Adipocyte (in vitro differentiated cells): ENCODE data around the gene PDE4B.

Experiments used
- DNase-seq: peaks from one replicate; pipeline ENCODE4 v3.0.0-alpha.2; 2015; ENCODE audit warnings: low read depth
- H3K27me3 ChIP-seq: replicated peaks from 2 replicates; pipeline ENCODE4 v1.7.0; 2013; ENCODE audit warnings: mild to moderate bottlenecking, low read length, moderate library complexity; ENCODE audit not compliant: control insufficient read depth, insufficient read depth
- H3K36me3 ChIP-seq: 2 replicates; pipeline ENCODE4 v1.7.0; 2013; ENCODE audit warnings: low read length, mild to moderate bottlenecking, moderate library complexity; ENCODE audit not compliant: control insufficient read depth, insufficient read depth, severe bottlenecking
- H3K4me1 ChIP-seq: 2 replicates; pipeline ENCODE4 v1.7.0; 2013; ENCODE audit warnings: mild to moderate bottlenecking, low read length, moderate library complexity; ENCODE audit not compliant: control insufficient read depth, insufficient read depth
- H3K4me3 ChIP-seq: 2 replicates; pipeline ENCODE4 v1.7.0; 2013; ENCODE audit warnings: mild to moderate bottlenecking, low read length, moderate library complexity
- H3K9ac ChIP-seq: 2 replicates; pipeline ENCODE4 v1.7.0; 2013; ENCODE audit warnings: mild to moderate bottlenecking, low read length, moderate library complexity
- H3K9me3 ChIP-seq: 2 replicates; pipeline ENCODE4 v1.7.0; 2013; ENCODE audit warnings: mild to moderate bottlenecking, low read length, moderate library complexity; ENCODE audit not compliant: control insufficient read depth

The PDE4B gene

DNA sequence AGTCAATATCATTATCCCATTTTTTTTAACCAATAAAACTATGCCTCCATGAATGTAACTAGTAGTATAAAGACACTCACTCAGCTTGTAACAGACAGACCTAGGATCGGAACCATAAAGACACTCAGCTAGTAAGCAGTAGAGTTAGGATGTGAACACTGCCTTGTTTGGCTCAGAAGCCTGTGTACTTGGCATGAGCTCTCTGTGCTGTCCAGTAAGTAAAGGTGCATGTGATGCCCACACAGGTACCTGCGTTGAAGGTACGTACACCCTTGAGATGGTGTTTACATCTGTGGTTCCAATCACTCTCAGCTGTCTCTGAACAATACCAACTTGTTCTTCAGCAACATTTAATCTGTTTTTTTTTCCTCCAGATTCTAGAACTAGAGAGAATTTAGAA lies 489.1 kb downstream of the PDE4B start:
- H3K4me3 ChIP-seq: no peak overlapping the region
- no peak for DNase-seq
- H3K9me3 ChIP-seq: no peaks in the 10 kb centered on the region

DNA sequence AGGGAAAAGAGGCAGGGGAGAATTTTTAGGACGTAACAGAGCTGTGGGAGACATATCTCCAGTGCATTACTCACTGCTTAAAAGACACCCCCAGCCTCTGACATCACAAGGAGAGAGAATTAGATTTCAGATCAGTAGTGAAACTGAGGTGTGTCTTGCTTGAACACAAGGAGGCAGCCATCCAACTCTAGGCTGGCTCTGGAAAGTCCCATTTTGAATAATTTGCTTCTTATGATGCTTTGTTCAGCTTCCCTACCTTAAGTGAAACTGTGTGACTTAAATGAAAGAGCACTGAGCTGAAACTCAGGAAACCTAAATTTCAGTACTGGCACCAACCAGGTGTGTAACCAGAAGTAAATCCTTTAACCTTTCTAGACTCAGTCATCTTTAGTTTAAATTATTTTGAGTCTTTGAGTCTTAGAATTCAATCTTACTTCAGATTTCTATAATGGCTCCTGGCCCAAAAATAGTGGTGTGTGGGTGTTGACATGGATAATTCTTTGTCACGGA lies 489.7 kb downstream of the PDE4B start:
- Histone ChIP-seq H3K9ac (peak overlapping the region; percentile 16), H3K9me3 (no peaks in the 10 kb centered on the region), H3K4me1 (peaks cover 16% of the 10 kb centered on the region), H3K4me3 (no peak overlapping the region), H3K36me3 (no peaks in the 10 kb centered on the region), H3K27me3 (no peaks in the 10 kb centered on the region)
- peak; percentile 71 for DNase-seq

More for the DNA sequence above, 489.1 kb downstream of the PDE4B start:
- Histone ChIP-seq H3K9ac (no peak overlapping the region), H3K27me3 (no peaks in the 10 kb centered on the region), H3K36me3 (no peaks in the 10 kb centered on the region), H3K4me1 (peaks cover 16% of the 10 kb centered on the region)

DNA sequence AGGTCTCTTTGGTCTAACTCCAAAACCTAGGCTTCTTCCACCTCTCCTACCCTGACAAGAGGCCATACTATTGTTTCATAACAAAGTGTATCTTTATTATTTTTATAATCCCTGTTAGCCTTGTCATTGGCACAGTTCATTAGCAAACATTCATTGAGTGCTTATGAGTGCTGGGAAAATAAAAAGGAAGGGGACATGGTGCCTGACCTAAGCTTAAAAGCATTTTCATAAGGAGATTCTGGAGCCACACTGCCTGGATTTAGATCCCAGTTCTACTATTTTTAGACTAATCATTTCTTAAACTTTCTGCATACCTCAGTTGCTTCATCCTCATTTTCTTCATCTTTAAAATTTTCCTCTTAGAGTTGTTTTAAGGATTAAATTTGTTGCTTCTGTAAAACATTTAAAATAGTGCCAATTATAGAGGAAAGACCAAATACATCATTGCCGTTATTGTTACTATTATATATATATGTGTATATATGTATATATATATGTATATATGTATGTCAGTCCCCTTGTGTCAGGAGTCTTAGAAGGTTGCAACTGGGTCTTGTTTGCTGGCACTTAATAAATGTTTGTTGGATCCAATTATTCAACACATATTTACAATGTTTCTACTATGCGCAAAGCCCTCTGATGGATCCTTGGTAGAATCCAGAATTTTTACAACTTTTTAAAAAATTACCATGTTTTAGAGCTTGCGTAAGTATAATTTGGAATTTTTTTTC lies 490.4 kb downstream of the PDE4B start:
- peak overlapping the region; percentile 16 for H3K9ac ChIP-seq

DNA sequence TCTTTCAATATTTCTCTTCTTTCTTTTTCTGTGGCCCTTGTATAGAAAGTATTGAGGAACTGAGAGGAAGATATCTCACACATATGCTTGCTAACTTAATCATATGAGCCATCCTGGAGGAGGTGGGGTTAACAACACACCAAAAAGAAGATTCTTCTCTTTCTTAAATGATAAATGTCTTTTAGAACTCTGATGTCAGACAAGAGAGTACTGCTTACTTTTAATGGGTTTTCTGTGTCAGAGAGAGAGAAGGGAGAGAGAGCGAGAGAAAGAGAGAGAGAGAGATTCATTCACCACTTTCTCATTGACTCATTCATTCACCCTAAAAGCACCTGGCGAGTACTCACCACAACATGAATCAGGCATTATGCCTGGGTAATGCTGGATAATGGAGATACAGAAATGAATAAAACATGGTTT lies 490.9 kb downstream of the PDE4B start:
- no peak for DNase-seq
- H3K36me3 ChIP-seq: no peaks in the 10 kb centered on the region
- H3K9me3 ChIP-seq: no peaks in the 10 kb centered on the region
- H3K4me3 ChIP-seq: no peak overlapping the region
- peaks cover 16% of the 10 kb centered on the region for H3K4me1 ChIP-seq
- no peaks in the 10 kb centered on the region for H3K27me3 ChIP-seq
- no peak overlapping the region for H3K9ac ChIP-seq

More for the DNA sequence above, 490.4 kb downstream of the PDE4B start:
- Histone ChIP-seq H3K36me3 (no peaks in the 10 kb centered on the region), H3K9me3 (no peaks in the 10 kb centered on the region), H3K4me3 (no peak overlapping the region), H3K4me1 (peaks cover 16% of the 10 kb centered on the region), H3K27me3 (no peaks in the 10 kb centered on the region)
- DNase-seq: no peak

DNA sequence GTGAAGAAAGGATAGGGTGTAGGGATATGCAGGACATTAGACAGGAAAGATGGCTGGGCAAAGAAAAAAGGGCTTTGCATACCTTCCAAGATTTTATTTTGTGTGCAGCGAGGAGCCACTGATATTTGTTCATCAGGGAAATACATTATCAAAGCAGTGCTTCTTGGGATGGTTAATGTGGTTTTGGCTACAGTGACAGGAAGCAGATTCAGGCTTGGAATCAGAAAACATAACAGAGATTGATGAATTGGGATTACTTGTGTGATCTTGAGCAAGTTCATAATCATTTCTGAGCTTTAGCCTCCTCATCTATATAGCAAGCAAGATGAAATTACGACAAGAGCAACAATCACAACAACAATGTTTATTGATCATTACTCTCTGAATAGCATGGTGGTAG lies 492.1 kb downstream of the PDE4B start:
- no peak overlapping the region for H3K4me3 ChIP-seq
- H3K4me1 ChIP-seq: peaks cover 16% of the 10 kb centered on the region
- no peaks in the 10 kb centered on the region for H3K9me3 ChIP-seq
- H3K36me3 ChIP-seq: no peaks in the 10 kb centered on the region
- no peaks in the 10 kb centered on the region for H3K27me3 ChIP-seq
- H3K9ac ChIP-seq: no peak overlapping the region
- no peak for DNase-seq

DNA sequence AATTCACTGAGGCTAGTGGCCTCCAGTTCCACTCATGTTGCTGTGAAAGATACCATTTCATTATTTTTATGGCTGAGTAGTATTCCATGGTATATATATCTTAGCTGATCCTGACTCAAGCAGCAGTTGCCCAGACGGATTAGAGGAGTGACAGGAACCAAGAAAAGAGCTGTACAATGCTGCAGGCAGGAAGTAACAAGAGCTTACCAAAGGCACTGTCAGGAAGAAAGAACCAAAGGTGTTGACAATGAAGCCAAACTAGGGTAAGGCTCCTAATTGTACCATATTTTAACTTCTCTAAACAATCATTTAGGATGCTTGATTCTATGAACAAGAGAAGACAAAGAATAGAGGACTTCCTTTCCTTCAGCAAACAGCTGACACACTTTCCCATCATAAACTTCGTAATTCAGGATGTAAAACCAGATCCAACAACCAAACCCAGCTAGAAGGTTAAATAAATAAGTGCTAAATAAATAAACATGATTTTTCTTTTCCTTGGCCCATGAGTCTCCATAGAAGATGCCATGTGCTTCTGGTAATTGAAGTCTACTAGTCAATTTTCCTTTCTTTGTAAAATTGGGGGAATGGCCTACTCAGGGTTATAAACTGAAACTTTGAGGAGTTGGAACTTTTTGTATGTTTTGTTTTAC lies 493.0 kb downstream of the PDE4B start:
- Histone ChIP-seq H3K36me3 (no peaks in the 10 kb centered on the region), H3K27me3 (no peaks in the 10 kb centered on the region), H3K4me3 (no peak overlapping the region), H3K9me3 (no peaks in the 10 kb centered on the region), H3K4me1 (peaks cover 16% of the 10 kb centered on the region), H3K9ac (no peak overlapping the region)
- no peak for DNase-seq

DNA sequence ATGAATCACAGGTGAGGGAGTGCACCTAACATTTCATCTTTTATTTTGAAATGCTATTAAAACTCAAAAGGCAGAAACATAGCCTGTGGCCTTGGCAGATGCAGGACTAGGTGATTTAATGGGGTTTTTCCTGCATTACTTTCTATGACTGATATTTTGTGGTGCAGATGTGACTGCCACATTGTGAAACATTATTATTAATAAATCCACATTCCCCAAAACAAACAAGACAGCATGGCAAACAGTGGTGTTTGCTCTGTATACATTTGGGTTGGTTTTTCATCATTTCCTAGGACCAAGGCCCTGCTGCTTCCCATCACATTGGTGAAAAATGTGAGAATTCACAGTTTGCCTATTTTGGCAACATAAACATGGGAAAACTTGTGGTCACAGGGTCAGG lies 493.6 kb downstream of the PDE4B start:
- Histone ChIP-seq H3K9ac (no peak overlapping the region), H3K4me1 (peaks cover 16% of the 10 kb centered on the region), H3K4me3 (no peak overlapping the region), H3K9me3 (no peaks in the 10 kb centered on the region), H3K36me3 (no peaks in the 10 kb centered on the region), H3K27me3 (no peaks in the 10 kb centered on the region)
- no peak for DNase-seq

DNA sequence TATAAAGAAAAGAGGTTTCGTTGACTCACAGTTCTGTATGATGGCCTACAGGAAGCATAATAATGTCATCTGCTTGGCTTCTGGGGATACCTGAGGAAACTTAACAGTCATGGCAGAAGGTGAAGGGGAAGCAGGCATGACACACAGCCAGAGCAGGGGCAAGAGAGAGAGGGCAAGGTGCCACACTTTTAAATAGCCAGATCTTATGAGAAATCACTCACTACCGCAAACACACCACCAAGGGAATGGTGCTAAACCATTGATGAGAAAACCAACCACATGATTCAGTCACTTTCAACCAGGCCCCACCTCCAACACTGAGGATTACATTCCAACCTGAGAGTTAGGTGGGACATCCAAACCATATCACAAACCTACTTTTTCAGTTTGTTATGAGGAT lies 495.4 kb downstream of the PDE4B start:
- Histone ChIP-seq H3K4me3 (no peak overlapping the region), H3K9ac (no peak overlapping the region), H3K27me3 (no peaks in the 10 kb centered on the region), H3K4me1 (peaks cover 7% of the 10 kb centered on the region), H3K36me3 (no peaks in the 10 kb centered on the region), H3K9me3 (no peaks in the 10 kb centered on the region)
- DNase-seq: no peak

DNA sequence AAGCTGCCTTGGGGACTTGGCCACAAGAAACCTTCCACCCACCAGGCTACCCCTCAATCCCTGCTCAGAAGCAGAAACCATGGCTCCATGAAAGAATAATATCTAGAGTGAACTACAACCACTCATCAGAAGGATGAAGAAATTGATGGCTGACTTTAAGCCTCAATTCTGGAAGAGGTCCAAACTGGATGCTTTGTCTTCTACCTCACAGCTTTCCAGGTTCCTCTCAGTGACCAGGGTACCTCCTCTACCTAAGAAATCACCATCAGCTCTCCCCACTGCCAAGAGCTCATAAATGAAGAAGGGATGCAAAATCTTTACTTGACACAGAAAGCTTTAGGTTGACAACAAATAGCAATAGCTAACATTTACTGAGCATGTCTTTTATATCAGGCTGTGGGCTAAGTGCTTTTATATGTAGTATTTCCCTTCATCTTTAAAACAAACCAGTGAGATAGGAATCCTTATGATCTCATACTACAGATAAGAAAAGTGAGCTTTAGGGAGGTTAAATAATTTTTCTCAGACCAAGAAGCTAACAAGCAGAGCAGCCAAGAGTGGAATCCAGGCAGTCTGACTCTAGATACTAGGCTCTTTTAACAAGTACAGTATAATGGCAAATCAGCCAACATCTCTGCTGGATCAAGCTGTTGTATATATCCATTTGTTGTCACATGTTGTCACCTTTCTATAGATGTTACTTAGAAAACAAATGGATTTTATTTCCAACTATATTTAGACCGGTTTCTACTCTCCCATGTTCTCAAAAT lies 498.3 kb downstream of the PDE4B start:
- Histone ChIP-seq H3K4me1 (peaks cover 20% of the 10 kb centered on the region), H3K9me3 (no peaks in the 10 kb centered on the region), H3K27me3 (no peaks in the 10 kb centered on the region), H3K9ac (no peak overlapping the region), H3K36me3 (no peaks in the 10 kb centered on the region), H3K4me3 (no peak overlapping the region)
- no peak for DNase-seq

DNA sequence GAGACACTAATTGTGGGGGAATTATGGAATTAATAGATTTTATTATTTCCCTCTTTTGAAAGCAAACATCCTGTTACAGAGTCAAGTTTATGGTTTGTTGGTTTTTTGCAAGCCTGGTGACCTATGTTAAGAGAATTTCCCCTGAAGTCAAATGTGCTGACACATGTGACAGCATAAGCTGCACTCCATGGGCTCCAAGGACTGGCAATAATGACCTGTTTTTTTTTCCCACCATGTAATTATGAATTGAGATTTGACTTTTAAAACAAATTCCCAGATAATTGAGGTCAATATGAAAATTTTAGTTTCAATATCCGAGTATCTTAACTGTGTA lies 498.8 kb downstream of the PDE4B start:
- H3K4me3 ChIP-seq: no peak overlapping the region
- H3K36me3 ChIP-seq: no peaks in the 10 kb centered on the region
- H3K9me3 ChIP-seq: no peaks in the 10 kb centered on the region
- DNase-seq: no peak
- H3K4me1 ChIP-seq: peaks cover 25% of the 10 kb centered on the region
- H3K27me3 ChIP-seq: no peaks in the 10 kb centered on the region
- no peak overlapping the region for H3K9ac ChIP-seq

DNA sequence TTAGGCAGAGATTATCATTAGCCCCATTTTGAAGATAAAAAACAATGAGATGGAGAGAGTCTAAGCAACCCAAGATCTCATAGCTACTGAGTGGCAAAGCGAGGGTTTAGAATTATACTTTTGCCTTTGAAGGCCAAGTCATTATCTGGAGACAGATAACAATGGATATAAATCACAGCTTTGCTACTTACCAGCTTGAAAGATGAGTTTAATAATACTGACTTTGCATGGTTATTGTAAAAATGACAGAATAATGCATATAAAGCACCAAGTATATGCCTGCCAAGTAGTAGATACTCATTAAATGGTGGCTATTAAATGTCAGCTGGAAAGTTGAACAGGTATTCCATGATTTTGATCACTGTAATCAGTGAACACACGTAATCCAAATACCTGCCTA lies 499.6 kb downstream of the PDE4B start:
- H3K9me3 ChIP-seq: no peaks in the 10 kb centered on the region
- H3K4me3 ChIP-seq: no peak overlapping the region
- H3K36me3 ChIP-seq: no peaks in the 10 kb centered on the region
- H3K27me3 ChIP-seq: no peaks in the 10 kb centered on the region
- no peak overlapping the region for H3K9ac ChIP-seq
- peaks cover 31% of the 10 kb centered on the region for H3K4me1 ChIP-seq
- no peak for DNase-seq
